Ascending aorta (tissue), 2 donors: ENCODE data around the gene GTPBP2. TPM values are rescaled to one million over a fixed set of nuclear protein-coding genes. Genes with fewer than 3 reads are reported as not detected.

Experiments
- DNase-seq, 2 donors: peaks; one replicate each; pipeline ENCODE4 v3.0.0-alpha.2; 2019; ENCODE audit warnings: low spot score in 2 of 2
- H3K27ac ChIP-seq, 2 donors: fragments of 200-600 bp; sonication (generic); one replicate each; pipeline ENCODE4 v1.5.1; 2016 to 2017; ENCODE audit warnings: mild to moderate bottlenecking in 1 of 2
- H3K27me3 ChIP-seq: fragments of 200-600 bp; sonication (generic); one replicate; pipeline ENCODE4 v1.5.1; 2017
- H3K36me3 ChIP-seq, 2 donors: fragments of 200-600 bp; sonication (generic); one replicate each; pipeline ENCODE4 v1.5.1; 2016
- H3K4me1 ChIP-seq, 2 donors: fragments of 200-600 bp; sonication (generic); one replicate each; pipeline ENCODE4 v1.5.1; 2016 to 2017; ENCODE audit warnings: mild to moderate bottlenecking in 1 of 2
- H3K4me3 ChIP-seq, 2 donors: fragments of 200-600 bp; sonication (generic); one replicate each; pipeline ENCODE4 v1.5.1; 2016 to 2017; ENCODE audit warnings: mild to moderate bottlenecking in 1 of 2
- H3K9me3 ChIP-seq, 2 donors: fragments of 200-600 bp; sonication (generic); one replicate each; pipeline ENCODE4 v1.5.1; 2016
- CTCF ChIP-seq, 3 experiments: fragments of 200-600 bp in 2 of 3; fragments of 450-650 bp in 1 of 3; sonication (generic) in 2 of 3; IDR thresholded peaks; one replicate each; pipeline ENCODE4 v1.5.1; 2016 to 2019; ENCODE audit warnings: antibody characterized with exemption in 3 of 3, mild to moderate bottlenecking in 1 of 3, moderate library complexity in 1 of 3
- intact Hi-C: fragments of 100-400 bp; cut with DNase I; formaldehyde crosslinking; loops from one replicate; pipeline ENCODE4 v1.15.1; 2023
- total RNA-seq: library from RNA; depleted of rRNA; stranded (reverse); fragments of >200 nt; gene quantifications from one replicate; pipeline ENCODE4 v1.1.0, GENCODE V29; 2016

Gene GTPBP2
- total RNA-seq, 1 donor from 2014 or later = 30.7 TPM

GRCh38 chr6:43674291-43674690 is 45.2 kb upstream of the GTPBP2 start:
- peaks cover 57 to 85% of the 10 kb centered on the region in 2 donors for H3K36me3 ChIP-seq
- intact Hi-C loops = no loop called here
- no peak overlapping the region for H3K4me3 ChIP-seq
- TF ChIP-seq CTCF (IDR thresholded peaks at IDR 0.05) = no peak
- peaks cover 10 to 12% of the 10 kb centered on the region in 2 donors for H3K4me1 ChIP-seq
- no peak overlapping the region for H3K27ac ChIP-seq
- no peak for DNase-seq
- H3K27me3 ChIP-seq = no peaks in the 10 kb centered on the region
- no peaks in the 10 kb centered on the region for H3K9me3 ChIP-seq

DNA sequence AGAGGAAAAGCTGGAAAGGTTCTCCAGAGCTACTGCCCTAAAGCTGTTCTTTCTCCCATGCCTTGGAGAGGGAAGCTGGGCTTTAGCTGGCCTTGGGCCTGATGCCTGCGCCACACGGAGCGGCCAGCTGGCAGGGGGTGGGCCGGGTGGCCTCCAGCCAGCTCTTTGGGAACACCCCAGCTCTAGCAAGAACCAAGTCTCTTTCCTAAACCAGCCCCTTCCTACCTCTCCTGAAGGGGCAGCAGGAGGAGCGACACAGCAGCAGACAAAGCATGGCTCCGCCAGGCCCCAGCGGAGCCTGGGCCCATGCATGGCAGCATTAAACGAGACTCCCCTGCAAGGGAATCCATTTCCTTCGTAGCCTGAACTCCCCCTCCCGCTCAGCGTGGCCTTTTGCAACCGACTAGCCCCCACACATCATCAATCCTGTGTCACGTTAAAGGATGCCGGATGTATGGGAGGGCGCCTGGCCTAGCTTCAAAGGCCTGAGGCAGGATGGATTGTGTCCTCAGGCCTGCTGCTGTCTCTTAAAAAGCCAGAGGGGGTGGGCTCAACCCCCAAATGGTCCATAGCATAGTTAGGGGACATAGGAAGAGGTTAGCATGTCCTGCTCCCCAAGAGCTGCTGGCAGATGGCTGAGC is 44.5 kb upstream of the GTPBP2 start:
- intact Hi-C loops = loop anchor here (2.0 kb wide), 1 partner anchor 13 kb away; the partner anchor contains the start of gene MRPS18A
- H3K4me3 ChIP-seq = no peak overlapping the region
- no peak for DNase-seq
- H3K4me1 ChIP-seq = peaks cover 13 to 19% of the 10 kb centered on the region in 2 donors
- H3K27me3 ChIP-seq = no peaks in the 10 kb centered on the region
- peaks cover 55 to 78% of the 10 kb centered on the region in 2 donors for H3K36me3 ChIP-seq
- H3K9me3 ChIP-seq = no peaks in the 10 kb centered on the region
- peak overlapping the region; percentile 8 to 44 for H3K27ac ChIP-seq
- TF ChIP-seq CTCF (IDR thresholded peaks at IDR 0.05) = no peak

- H3K4me1 ChIP-seq = peaks cover 25 to 32% of the 10 kb centered on the region in 2 donors
- no peak for TF ChIP-seq CTCF (IDR thresholded peaks at IDR 0.05)
- peak overlapping the region; percentile 44 to 61 for H3K27ac ChIP-seq
- H3K9me3 ChIP-seq = no peaks in the 10 kb centered on the region
- H3K4me3 ChIP-seq = no peak overlapping the region
- peaks cover 40 to 62% of the 10 kb centered on the region in 2 donors for H3K36me3 ChIP-seq
- H3K27me3 ChIP-seq = no peaks in the 10 kb centered on the region
- no peak for DNase-seq
- intact Hi-C loops = loop anchor here (2.0 kb wide), 1 partner anchor 15 kb away; the partner anchor contains the start of gene MRPS18A
These were observed 43.0 kb upstream of the GTPBP2 start for GRCh38 chr6:43671801-43672690.

- no peak for DNase-seq
- peaks cover 27 to 32% of the 10 kb centered on the region in 2 donors for H3K4me1 ChIP-seq
- H3K9me3 ChIP-seq = no peaks in the 10 kb centered on the region
- intact Hi-C loops = no loop called here
- H3K36me3 ChIP-seq = peaks cover 32 to 54% of the 10 kb centered on the region in 2 donors
- H3K27ac ChIP-seq = no peak overlapping the region
- H3K4me3 ChIP-seq = no peak overlapping the region
- TF ChIP-seq CTCF (IDR thresholded peaks at IDR 0.05) = no peak
- no peaks in the 10 kb centered on the region for H3K27me3 ChIP-seq
These were observed 42.1 kb upstream of the GTPBP2 start for GRCh38 chr6:43671011-43671800.

- no peak for TF ChIP-seq CTCF (IDR thresholded peaks at IDR 0.05)
- intact Hi-C loops = no loop called here
- Histone ChIP-seq H3K36me3 (peaks cover 32 to 48% of the 10 kb centered on the region in 2 donors), H3K4me1 (peaks cover 27 to 32% of the 10 kb centered on the region in 2 donors), H3K27ac (peak overlapping the region in 1 of 2 donors; percentile 62), H3K4me3 (no peak overlapping the region), H3K27me3 (no peaks in the 10 kb centered on the region), H3K9me3 (no peaks in the 10 kb centered on the region)
- no peak for DNase-seq
These were observed 41.5 kb upstream of the GTPBP2 start for GRCh38 chr6:43670623-43670986.
